Dedifferentiated amniotic fluid mesenchymal stem cell (primary cell): ENCODE data around the gene PDE4D.
A peak's percentile ranks its signal among the peaks of the same experiment; 100 is the strongest.
"Not testable (repeated sequence)": the region's sequence is repeated elsewhere in the genome, so short reads cannot be mapped to it uniquely, and the experiment has no call there.

ENCODE experiments used
- DNase-seq: peaks from one replicate; pipeline ENCODE4 v3.0.0-alpha.2; 2016; ENCODE audit errors: extremely low spot score

PDE4D gene

DNA sequence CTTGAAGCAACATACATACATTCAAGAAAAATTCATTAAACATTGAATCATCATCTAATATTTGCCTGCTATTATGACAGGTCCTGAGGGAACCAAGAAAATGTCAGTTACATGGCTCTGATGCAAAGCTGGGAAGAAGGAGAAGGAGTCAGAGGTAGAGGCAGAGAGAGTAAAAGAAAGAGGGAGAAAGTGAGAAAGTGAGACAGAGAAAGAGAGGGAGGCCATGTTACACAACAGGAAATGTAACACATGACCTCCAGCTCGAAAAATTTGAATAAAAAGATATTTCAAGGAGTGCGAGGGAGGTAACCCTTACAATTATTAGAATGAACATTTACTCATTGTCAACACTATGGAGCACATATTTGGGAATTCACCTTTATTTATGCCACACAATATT is 189.7 kb downstream of the PDE4D start:
- no peak for DNase-seq

DNA sequence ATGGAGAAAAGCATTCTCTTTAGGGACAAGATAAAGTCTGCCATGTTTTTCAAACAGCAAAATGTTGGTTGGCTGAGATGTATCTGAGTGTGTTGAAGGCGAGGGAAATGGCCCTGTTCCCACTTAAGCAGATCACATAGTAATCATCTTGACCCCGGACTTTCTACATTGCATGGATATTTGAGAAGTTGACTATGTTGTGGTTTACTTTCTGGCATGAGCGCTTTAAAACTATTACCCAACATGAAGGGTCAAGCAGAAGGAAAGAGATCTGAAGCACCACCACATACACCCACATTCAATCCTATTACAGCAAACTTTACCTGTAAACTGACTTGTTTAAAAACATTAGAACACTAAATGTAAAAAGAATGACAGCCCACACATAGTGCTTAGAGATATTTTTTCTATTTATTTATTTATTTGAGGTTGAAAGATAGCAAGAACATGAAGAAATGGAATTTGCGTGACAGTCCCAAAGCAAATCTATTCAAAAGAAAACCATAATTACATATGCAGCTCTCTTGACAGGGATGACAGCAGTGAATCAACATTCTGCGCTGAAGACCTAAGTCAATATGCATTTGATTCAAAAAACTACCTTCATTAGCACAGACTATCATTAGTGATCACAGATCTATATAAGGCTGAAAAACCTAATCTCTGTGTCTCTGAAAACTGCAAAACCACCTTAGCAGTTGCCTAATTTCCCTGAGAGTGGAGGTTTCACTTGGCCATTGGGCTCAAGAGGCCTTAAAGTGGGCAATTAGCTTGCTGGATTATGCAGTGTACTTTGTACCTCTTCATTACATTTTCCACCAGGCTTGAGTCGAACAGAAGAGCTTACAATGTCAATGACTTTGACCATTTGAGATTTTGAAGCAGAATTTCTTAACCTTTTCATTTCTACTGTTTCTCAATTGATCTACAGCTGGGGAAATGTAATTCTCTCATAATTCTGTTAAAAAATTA is 195.0 kb downstream of the PDE4D start:
- no peak for DNase-seq

DNA sequence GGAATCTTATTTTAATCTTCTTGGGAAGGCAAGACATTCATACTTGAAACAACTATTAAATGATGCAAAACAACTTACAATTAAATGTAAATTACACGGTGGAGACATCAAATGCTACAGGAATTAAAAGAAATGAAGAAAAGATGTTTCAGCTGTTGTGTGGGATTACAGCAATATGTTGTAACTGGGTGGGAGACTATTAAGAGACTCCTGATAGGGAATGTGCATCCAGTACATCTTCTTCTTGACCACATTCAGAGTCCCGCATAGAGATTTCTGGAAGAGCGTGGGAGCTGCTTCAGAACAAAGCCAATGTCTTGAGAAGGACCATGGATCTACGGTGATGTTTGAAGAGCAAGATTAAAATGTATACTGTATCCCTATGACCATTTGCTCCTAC is 199.1 kb downstream of the PDE4D start:
- DNase-seq = no peak

DNA sequence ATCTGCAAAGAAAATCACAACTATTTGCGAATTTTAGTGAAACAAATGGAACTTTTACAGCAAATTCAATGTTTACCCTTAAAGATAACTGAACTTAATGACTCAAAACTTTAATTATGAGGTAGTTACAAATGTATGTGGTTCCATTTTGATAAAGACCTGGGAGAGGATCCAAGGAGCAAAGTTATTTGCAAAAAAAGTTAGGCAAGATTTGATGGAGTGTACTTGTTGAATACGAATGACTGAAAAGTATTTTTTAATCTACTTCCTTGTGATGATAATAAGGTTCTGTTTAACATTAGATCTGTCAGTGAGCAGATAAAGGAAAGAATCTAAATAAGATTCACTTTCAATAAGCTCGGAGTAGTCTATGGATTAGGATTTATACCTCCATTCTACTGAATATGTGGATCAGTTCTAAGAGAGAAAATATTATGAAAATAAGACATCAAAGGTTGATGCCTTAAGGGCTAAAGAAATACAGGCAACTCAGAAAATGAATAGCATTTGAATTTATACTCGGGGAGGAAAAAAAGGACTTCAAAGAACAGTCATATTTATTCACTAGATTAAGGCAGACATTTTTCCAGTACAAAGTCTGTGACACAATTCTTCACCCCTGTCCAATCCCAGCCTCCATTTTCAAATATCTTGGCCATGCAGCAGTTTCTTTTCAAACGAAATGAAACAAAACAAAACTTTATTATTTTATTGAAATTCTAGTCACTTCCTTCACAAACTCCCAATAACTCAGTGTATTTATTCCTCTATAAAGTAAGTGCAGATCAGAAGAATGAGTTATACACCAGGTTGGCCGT is 199.8 kb downstream of the PDE4D start:
- DNase-seq = no peak

DNA sequence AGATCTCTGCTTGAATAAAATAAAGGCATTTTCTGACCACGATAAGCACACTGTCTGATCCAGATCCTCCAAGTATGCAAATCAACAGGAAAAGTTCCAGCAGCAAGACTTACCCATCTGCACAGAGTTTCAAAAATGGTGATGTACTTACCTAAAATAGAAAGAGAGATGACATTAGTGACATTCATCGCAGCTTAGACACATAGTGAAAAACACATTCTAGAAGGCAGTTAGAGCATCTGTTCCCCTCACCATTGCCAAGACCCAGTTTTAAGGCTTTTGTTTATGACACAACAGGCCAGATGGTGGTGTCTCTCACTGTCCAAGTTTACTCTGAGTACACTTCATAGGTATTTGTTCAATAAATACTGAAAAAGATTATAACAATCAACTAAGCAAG is 207.7 kb downstream of the PDE4D start:
- DNase-seq = no peak

DNA sequence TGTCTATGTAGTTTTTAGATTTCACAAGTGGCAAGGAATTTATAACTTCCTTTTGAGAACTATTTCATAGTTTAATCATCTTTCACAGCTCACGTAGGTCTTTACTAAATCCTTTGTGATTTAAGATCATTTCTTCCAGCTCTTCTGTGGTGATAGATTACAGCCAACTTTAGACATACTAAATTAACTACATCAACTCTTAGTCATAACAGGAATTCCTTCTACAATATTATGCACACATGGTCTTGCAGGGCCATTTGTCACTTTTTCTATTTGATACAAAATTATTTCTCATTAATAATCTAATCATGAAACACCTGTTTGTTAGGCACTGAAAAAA is 208.4 kb downstream of the PDE4D start:
- DNase-seq = no peak

DNA sequence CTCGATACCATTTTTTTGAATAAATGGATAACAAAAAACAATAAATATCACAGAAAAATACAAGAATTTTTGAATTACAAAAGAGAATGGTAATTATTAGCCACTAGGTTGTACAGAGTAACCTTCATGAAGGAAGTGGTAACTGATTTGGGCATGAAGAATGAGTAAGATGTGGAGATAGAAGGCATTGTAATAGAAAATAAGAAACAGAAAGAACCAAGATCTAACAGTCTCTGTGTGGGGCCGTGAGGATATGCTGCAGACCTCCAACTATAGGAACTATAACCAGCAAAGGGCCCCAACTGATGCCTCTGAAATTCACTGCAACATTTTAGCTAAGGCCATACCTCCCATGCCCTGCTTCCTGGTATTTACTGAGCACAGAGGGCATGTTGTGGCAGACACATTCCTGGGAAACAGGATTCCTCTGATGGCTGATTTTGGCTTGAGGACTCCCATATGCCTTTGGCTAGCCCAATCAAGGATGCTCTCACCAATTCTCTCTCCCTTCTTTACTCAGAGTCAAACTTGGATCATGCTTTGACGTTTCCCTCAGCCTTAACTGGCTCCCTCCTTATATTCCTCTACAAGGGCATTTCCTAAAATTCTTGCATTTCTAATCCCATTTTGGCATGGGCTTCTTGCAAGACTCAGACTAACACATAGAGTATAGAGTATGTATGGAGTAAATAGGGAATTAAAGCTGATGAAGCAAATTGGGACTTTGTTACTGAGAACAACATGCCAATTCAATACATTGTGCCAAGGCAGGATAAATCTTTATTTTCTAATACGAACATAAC is 208.9 kb downstream of the PDE4D start:
- DNase-seq = no peak

DNA sequence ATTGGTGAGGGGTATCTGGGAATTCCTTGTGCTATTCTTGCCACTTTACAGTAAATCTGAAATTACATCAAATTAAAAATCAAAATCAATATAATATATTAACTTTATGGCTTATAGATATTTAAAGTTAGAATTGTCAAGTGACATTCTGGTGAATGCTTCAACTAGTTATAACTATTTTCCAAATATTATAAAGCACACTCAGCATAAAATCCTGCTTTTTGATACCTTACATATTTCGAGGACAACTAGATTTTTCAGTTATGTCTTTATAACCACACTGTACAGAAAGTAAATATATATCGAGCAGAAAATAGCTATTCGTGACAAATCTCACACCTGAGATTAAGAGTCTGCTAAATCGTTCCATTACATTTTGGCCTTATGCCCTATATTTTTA is 210.2 kb downstream of the PDE4D start:
- no peak for DNase-seq

DNA sequence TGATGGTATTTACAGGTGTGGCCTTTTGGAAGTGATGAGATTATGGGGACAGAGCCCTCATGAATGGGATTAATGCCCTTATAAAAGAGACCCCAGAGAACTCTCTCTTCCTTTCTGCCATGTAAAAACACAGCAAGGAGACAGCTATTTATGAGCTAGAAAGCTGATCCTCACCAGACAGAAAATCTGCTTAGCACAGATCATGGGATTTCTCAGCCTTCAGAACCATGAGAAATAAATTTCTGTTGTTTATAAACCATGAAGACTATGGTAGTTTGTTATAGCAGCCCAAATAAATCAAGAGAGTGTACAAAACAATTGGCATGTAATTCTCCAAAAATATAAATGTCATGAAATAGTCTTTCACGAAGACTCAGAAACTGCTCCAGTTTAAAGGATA is 211.0 kb downstream of the PDE4D start:
- DNase-seq = no peak

DNA sequence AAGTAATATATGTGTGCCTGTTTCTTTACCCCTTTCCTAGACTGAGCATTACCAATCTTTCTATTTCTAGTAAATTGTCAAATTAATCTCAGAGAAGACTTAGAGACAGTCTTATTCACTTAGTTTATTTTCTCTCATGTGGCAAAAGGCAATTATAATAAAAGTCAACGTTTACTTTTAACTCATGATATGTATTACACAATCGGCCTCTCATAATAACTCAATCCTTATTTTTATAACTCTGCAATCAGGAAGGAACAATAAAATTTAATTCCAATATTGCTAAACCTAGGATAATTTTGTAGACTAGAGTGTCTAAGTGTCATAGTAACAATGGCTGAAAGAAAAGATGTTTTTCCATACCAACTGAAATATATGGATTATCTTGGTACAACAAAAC is 214.6 kb downstream of the PDE4D start:
- DNase-seq = no peak

DNA sequence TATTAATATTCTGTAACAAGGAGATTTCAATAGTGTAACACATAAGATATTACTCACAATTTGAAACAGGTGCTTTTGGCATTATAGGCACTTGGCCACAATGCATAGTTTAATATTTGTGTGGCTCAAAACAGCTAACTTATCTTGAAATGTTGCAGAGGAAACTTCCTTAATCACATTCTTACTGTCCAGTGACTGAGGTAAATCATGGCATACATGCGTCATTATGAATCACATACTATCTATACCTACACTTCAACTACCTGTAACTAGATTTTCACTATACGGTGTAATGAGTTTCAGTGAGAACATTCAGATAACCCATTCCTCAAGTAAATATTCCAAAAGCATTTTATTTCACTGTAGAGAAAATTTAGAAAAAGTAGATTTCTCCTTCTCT is 218.8 kb downstream of the PDE4D start:
- DNase-seq = no peak

DNA sequence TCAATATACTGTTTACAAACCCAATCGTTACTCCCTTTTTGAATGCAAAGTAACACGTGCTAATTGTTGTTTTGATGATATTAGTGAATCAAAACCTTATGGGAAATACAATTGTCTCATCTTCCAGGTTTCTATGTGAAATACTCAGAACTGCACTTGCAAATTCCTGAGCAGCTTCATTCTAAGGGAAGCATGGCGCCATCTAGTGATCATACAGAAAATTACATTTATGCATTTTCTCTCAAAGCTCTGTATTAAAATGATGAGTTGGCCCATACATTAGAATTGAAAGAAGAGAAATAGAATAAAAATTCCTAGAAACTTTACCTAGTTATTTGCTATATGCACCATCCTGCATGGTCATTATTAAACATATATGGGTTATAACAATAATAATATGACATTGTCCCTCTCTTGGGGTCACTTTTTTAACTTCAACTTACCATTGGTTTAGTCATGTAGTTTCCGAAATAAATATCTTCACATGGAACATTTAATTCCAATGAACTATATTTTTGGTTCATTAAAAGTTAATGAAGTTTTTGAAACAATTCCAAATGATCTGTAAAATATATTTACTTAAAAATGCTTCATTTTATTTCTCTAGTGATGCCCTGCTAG is 220.0 kb downstream of the PDE4D start:
- DNase-seq = peak; percentile 74

DNA sequence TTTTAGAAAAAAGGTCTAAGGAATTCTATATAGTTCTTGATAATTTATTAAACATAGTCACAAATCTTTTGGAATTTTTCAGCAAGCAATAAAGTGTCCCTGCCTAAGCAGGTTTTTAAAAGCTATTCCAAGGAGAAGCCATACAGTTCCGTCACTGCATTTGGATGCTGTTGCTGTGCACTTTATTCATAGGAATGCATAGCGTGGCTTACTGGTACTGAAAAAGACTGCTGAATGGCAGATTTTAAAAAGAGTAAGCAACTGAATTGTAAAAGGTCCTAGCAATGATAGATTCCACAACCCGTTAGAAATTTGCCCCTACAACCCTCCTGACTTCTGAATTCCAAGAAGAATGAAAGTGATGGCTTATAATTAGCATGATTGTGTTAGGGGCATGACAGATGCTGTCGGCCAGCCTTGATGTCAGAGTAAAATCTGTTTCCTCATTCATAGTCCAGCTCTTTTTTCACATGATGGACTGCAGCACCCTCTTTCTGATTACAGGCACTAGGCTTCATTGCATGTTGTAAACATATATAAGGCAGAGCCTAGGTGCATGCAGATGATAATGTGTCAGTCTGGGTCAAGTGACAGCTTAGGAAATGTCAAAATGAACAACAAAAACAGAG is 227.0 kb downstream of the PDE4D start:
- no peak for DNase-seq

DNA sequence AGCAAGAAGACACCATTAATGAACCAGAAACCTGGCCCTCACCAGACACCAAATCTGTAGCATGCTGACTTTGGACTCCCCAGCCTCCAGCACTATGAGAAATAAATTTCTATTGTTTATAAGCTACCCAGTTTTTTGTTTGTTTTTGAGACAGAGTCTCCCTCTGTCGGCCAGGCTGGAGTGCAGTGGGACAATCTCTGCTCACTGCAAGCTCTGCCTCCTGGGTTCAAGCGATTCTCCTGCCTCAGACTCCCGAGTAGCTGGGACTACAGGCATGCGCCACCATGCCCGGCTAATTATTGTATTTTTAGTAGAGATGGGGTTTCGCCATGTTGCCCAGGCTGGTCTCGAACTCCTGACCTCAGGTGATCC is 227.7 kb downstream of the PDE4D start:
- DNase-seq = not testable (repeated sequence)

DNA sequence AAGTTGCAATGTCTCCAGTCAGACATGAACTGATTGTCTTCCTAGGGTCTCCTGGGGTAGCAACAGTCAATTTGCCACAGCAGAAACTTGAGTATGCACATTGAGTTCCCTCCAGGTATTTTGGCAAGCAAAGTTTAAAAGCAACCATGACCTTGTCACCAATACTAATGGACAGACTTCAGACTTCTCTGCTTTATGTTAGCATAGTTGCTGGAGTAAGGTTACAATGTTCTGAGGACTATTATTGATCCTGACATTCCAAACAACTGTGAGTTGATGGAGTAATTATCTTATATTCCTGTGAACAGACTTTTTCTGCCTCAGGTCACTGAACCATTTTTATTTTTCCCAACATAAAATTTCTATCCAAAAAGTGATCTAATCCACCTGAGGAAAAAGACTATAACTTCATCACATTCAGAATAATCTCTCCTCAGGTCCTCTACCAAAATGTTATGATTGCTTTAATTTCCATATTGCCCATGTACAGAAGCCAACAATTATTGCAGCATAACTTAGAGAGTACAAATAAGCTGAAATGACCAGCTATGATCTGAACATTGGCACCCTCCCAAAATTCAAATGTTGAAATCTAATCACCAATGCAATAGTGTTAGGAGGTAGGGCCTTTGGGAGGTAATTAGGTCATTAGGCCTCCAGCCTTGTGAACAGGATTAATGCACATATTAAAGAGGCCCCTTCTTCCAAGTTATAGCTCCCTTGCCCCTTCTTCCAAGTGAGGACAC is 228.3 kb downstream of the PDE4D start:
- no peak for DNase-seq

DNA sequence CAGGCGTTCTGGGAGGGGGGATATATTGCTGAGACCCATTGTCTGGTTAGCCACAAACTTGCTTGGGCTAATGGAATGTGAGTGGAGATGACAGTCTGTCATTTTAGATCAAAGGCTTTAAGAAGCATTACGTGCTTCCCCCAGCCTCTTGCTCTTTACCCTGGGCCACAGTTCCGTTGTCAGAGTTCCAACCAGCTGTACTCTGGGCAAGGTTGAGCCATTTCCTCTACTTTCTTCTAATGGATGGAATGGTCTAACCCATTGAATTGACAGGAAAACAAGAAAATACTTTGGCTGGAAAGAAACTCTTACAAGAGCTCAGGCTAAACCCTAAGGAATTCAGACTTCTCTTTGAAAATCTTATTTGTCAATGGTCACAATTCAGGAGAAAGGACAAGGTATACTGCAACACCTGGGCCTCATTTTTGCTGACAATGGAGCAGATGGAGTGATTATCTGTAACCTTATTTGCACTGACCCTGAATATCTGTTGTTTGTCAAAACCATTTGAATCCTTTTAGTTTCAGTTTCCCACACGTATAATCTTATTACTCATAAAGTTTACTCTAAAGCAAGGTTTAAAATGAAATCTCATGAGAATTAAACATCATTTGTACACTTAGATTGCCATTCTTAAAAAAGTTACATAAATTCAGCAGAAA is 231.4 kb downstream of the PDE4D start:
- no peak for DNase-seq

DNA sequence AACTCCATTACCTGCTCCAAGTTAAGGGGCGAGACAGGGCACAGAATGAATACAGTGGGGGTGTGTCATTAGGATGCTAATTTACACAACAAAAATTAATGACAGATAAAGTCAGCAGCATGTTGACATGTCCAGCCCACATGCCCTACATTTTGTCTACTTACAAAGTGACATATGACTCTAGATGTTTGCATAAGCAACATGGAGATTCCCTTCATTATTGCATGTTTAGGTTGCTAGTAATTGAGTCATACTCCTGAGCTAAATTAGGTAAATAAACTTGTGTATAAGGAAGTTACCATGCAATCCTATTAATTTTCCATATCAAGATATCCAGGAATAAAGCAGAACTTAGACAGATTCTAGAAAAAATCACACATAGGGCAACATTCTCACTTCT is 232.2 kb downstream of the PDE4D start:
- DNase-seq = no peak

DNA sequence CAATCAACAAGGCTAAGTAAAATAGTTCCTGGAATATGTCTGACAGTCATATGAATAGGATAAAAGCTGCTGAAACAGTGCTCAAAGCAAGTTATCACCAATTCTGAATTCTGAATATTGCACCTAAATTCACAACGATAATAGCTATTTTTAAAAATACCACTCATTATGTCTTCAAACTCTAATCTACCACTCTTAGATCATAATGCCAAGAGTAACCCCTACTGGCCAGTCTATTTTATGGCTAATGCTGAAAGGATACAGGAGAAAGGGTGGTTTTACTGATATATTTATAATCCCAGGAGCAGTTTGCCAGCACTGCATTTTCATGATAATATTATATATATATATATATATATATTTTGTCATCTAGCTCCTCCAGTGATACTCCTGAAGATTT is 232.8 kb downstream of the PDE4D start:
- DNase-seq = no peak

DNA sequence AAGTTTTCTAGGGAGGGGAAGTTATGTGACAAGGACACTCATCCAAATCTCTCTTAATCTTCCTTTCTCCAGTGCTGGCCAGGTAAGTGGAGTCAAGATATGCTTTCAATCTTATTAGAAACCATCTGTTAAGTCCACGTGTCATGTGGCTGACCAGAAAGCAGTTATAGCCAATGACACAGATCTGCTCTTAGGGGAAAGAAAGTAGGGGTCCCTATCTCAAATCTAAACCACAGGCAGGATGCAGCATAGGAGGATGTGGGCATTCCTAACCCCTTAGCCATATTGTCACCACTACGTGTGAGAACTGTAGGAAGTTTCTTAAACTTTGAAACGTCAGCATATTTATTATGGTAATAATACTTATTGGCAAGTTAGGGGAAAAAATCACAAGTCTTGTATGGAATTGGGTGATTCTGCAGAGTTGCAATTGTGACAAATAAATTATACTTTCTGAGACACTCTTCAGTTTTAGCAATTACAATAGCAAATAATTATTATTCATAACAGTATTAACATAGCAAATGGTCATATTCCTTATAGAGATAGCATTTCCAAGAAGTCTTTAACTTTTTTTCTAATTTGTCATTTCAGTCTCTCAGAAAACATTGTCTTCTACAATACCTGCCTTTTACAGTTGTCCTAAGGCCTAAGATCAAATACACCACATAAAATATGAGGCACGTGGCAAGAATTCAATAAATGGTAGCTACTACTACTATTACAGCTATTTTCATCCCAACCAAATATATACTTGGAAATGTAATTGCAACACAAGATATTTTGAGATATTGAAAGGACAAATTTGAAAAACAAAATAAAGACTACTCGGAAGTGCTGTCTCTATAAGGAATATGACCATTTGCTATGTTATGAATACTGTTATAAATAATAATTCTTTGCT is 236.9 kb downstream of the PDE4D start:
- no peak for DNase-seq
